ENCODE results near the gene SYT4.

SYT4 gene

DNA sequence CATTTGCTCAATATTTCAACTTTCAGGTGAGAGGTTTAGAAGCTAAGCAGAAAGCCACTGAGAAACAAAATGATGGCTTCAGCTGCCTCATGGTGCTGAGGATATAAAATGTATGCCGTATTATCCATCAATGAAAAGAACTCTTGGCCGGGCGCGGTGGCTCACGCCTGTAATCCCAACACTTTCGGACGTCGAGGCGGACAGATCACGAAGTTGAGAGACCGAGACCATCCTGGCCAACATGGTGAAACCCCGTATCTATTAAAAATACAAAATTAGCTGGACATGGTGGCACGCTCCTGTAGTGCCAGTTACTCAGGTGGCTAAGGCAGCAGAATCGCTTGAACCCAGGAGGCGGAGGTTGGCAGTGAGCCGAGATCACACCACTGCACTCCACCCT is 6.0 kb upstream of the SYT4 start:
- TF ChIP-seq EZH2phosphoT487 (IDR thresholded peaks at IDR 0.05; ENCODE audit: borderline replicate concordance): no peak
- TF ChIP-seq, protein P1, sequence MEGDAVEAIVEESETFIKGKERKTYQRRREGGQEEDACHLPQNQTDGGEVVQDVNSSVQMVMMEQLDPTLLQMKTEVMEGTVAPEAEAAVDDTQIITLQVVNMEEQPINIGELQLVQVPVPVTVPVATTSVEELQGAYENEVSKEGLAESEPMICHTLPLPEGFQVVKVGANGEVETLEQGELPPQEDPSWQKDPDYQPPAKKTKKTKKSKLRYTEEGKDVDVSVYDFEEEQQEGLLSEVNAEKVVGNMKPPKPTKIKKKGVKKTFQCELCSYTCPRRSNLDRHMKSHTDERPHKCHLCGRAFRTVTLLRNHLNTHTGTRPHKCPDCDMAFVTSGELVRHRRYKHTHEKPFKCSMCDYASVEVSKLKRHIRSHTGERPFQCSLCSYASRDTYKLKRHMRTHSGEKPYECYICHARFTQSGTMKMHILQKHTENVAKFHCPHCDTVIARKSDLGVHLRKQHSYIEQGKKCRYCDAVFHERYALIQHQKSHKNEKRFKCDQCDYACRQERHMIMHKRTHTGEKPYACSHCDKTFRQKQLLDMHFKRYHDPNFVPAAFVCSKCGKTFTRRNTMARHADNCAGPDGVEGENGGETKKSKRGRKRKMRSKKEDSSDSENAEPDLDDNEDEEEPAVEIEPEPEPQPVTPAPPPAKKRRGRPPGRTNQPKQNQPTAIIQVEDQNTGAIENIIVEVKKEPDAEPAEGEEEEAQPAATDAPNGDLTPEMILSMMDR (conservative IDR thresholded peaks at IDR 0.05; ENCODE audit: low read length): no peak
- no peaks in the 10 kb centered on the region for H3F3A ChIP-seq (ENCODE audit: low read depth)
- H3K27me3 ChIP-seq (ENCODE audit: insufficient read depth, low read length, poor library complexity, severe bottlenecking): no peaks in the 10 kb centered on the region
- H3K79me2 ChIP-seq (ENCODE audit: insufficient read depth, low read length): no peaks in the 10 kb centered on the region
- no peaks in the 10 kb centered on the region for H3K4me1 ChIP-seq (ENCODE audit: insufficient read depth, low read length, poor library complexity, severe bottlenecking)
- no peaks in the 10 kb centered on the region for H3K9me2 ChIP-seq (replicated peaks; ENCODE audit: low read depth, low read length)
- H4K20me1 ChIP-seq (ENCODE audit: insufficient read depth, low read length, poor library complexity, severe bottlenecking): no peaks in the 10 kb centered on the region
- no peak overlapping the region for H2AFZ ChIP-seq (ENCODE audit: low read length)
- no peaks in the 10 kb centered on the region for H3K9me3 ChIP-seq (ENCODE audit: insufficient read depth, low read depth, low read length)
- H3K9ac ChIP-seq (ENCODE audit: low read depth, low read length, poor library complexity, severe bottlenecking): no peak overlapping the region
- H3K36me3 ChIP-seq (ENCODE audit: insufficient read depth, low read length): no peaks in the 10 kb centered on the region
- no peak overlapping the region for H3K4me2 ChIP-seq (ENCODE audit: low read depth, low read length, poor library complexity, severe bottlenecking)
- no peak overlapping the region for H3K4me3 ChIP-seq (ENCODE audit: low read length, poor library complexity, severe bottlenecking)

DNA sequence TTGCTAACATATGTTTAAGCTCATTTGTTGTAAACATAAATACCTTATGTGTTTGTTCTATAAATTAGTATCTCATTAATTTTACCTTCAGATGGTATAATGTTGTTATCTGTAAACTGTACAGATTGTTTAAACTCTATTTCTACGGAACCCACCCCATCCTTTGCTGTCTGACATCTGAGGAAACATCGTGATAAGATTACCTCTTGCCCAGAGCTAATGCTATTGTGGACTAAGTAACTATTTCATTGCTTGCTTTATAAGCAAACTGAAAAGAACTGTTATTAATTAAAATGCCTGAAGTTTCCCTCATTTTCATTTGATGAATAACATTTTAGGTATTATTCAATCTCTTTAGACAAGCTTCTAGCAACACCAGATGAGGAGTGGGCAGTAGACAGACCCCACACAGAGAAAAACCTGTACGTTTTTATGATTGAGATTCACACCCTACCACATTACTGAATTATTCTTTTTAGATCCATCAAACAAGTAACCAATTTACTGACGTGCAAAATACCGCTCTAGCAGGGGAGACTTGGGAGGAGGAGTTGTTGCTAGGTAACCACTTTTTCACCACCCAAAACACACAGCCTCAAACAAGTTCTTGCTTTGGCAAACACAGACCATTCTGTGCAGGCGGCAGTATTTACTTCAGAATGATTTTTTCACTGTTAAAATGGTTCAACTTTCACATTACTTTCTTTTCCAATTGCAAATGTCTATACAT is 1.9 kb upstream of the SYT4 start:
- Histone ChIP-seq H3F3A (ENCODE audit: low read depth) (no peaks in the 10 kb centered on the region), H3K4me1 (ENCODE audit: insufficient read depth, low read length, poor library complexity, severe bottlenecking) (no peaks in the 10 kb centered on the region), H2AFZ (ENCODE audit: low read length) (no peak overlapping the region), H4K20me1 (ENCODE audit: insufficient read depth, low read length, poor library complexity, severe bottlenecking) (no peaks in the 10 kb centered on the region), H3K36me3 (ENCODE audit: insufficient read depth, low read length) (no peaks in the 10 kb centered on the region), H3K27me3 (ENCODE audit: insufficient read depth, low read length, poor library complexity, severe bottlenecking) (no peaks in the 10 kb centered on the region), H3K9ac (ENCODE audit: low read depth, low read length, poor library complexity, severe bottlenecking) (no peak overlapping the region), H3K4me2 (ENCODE audit: low read depth, low read length, poor library complexity, severe bottlenecking) (no peak overlapping the region), H3K79me2 (ENCODE audit: insufficient read depth, low read length) (no peaks in the 10 kb centered on the region), H3K9me3 (ENCODE audit: insufficient read depth, low read depth, low read length) (no peaks in the 10 kb centered on the region), H3K4me3 (ENCODE audit: low read length, poor library complexity, severe bottlenecking) (no peak overlapping the region), H3K9me2 (replicated peaks; ENCODE audit: low read depth, low read length) (no peaks in the 10 kb centered on the region)
- TF ChIP-seq, protein P1 (conservative IDR thresholded peaks at IDR 0.05; ENCODE audit: low read length): no peak
- TF ChIP-seq EZH2phosphoT487 (IDR thresholded peaks at IDR 0.05; ENCODE audit: borderline replicate concordance): no peak

DNA sequence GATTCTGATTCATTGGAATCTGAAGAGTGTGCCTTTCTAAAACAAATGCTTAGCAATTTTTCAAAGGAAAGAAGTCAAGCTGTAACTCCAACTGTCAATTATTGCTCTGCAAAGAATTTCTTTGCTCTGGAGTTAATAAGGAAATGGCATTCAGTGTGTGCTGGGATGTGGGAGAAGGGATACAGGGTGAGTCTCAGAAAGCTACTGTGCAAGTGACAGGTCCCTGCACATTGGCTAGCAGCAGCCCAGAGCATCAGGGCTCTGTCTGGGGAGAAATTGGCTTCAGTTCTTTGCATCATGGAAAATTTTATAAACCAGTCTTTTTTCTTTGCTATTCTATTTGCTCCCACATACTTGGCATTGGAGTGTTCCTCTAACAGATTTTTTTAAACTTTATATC is 1.1 kb upstream of the SYT4 start:
- no peaks in the 10 kb centered on the region for H4K20me1 ChIP-seq (ENCODE audit: insufficient read depth, low read length, poor library complexity, severe bottlenecking)

More for the DNA sequence above, 1.1 kb upstream of the SYT4 start:
- TF ChIP-seq, protein P1 (conservative IDR thresholded peaks at IDR 0.05; ENCODE audit: low read length): no peak
- no peaks in the 10 kb centered on the region for H3K36me3 ChIP-seq (ENCODE audit: insufficient read depth, low read length)
- no peaks in the 10 kb centered on the region for H3K9me2 ChIP-seq (replicated peaks; ENCODE audit: low read depth, low read length)
- no peaks in the 10 kb centered on the region for H3K4me1 ChIP-seq (ENCODE audit: insufficient read depth, low read length, poor library complexity, severe bottlenecking)
- H2AFZ ChIP-seq (ENCODE audit: low read length): no peak overlapping the region
- no peaks in the 10 kb centered on the region for H3K79me2 ChIP-seq (ENCODE audit: insufficient read depth, low read length)
- H3K9ac ChIP-seq (ENCODE audit: low read depth, low read length, poor library complexity, severe bottlenecking): no peak overlapping the region
- no peaks in the 10 kb centered on the region for H3K9me3 ChIP-seq (ENCODE audit: insufficient read depth, low read depth, low read length)
- H3K4me3 ChIP-seq (ENCODE audit: low read length, poor library complexity, severe bottlenecking): no peak overlapping the region
- H3F3A ChIP-seq (ENCODE audit: low read depth): no peaks in the 10 kb centered on the region
- H3K4me2 ChIP-seq (ENCODE audit: low read depth, low read length, poor library complexity, severe bottlenecking): no peak overlapping the region
- no peaks in the 10 kb centered on the region for H3K27me3 ChIP-seq (ENCODE audit: insufficient read depth, low read length, poor library complexity, severe bottlenecking)
